GM18499 (cell line): ENCODE measurements around the gene MOB4.
"Not testable (repeated sequence)": the region's sequence is repeated elsewhere in the genome, so short reads cannot be mapped to it uniquely, and the experiment has no call there.

Experiments
- ATAC-seq: cut with Tn5 transposase; IDR thresholded peaks from one replicate; pipeline ENCODE4 v1.9.1; 2021; ENCODE audit warnings: moderate number of reproducible peaks; ENCODE audit not compliant: insufficient read depth, unreplicated experiment

The MOB4 gene

DNA sequence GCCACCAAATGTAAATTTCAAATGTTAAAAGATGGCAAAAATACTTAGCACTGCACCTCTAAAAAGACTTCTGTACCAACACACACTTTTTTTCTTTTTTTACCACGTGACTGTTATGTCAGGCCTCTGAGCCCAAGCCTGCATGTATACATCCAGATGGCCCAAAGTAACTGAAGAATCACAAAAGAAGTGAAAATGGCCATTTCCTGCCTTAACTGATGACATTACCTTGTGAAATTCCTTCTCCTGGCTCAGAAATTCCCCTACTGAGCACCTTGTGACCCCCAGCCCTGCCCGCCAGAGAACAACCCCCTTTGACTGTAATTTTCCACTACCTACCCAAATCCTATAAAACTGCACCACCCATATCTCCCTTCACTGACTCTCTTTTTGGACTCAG, 62.4 kb downstream of the MOB4 start:
- not testable (repeated sequence) for ATAC-seq

DNA sequence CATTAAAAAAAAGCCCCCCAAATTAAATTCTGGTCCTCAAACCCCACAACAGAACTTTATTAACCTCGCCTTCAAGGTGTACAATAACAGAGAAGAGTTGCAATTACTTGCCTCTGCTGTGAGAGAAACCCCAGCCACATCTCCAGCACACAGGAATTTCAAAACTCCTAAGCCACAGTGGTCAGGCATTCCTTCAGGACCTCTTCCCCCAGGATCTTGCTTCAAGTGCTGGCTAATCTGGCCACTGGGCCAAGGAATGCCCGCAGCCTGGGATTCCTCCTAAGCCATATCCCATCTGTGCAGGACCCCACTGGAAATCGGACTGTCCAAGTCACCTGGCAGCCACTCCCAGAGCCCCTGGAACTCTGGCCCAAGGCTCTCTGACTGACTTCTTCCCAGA, 64.3 kb downstream of the MOB4 start:
- not testable (repeated sequence) for ATAC-seq

DNA sequence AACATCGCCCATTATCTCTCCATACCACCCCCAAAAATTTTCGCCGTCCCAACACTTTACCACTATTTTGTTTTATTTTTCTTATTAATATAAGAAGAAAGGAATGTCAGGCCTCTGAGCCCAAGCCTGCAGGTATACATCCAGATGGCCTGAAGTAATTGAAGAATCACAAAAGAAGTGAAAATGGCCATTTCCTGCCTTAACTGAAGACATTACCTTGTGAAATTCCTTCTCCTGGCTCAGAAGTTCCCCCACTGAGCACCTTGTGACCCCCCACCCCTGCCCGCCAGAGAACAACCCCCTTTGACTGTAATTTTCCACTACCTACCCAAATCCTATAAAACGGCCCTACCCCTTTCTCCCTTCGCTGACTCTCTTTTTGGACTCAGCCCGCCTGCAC, 71.4 kb downstream of the MOB4 start:
- not testable (repeated sequence) for ATAC-seq

DNA sequence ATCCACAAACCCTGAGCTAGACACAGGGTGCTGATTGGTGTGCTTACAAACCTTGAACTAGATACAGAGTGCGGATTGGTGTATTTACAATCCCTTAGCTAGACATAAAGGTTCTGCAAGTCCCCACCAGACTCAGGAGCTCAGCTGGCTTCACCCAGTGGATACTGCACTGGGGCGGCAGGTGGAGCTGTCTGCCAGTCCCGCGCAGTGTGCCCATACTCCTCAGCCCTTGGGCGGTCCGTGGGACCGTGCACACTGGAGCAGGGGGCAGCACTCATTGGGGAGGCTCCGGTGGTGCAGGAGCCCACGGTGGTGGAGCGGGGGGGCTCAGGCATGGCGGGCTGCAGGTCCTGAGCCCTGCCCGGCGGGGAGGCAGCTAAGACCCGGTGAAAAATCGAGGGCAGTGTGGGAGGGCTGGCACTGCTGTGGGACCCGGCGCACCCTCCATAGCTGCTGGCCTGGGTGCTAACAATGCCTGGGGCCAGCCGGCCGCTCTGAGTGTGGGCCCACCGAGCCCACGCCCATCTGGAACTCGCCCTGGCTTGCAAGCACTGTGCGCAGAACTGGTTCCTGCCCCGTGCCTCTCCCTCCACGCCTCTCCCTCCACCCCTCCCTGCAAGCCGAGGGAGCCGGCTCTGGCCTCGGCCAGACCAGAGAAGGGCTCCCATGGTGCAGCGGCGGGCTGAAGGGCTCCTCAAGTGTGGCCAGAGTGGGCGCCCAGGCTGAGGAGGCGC, 75.6 kb downstream of the MOB4 start:
- ATAC-seq: no peak

DNA sequence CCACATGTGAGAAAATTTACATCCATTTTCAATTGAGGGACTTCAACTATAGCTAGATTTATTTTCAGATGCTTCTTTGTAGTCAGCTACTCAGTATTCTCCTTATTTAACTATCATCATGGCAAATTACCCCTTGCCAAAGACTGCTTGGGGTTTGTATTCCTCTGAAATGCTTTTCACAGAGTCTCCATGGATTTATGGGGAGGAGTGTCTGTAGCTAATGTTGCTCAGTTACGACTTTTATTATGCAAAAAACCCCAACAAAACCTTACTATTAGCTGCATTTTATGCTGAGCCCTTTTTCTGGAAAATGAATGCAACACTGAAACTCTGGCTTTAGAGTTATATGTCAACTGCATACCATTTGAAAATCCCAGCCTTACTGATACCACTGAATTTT, 80.9 kb downstream of the MOB4 start:
- no peak for ATAC-seq

DNA sequence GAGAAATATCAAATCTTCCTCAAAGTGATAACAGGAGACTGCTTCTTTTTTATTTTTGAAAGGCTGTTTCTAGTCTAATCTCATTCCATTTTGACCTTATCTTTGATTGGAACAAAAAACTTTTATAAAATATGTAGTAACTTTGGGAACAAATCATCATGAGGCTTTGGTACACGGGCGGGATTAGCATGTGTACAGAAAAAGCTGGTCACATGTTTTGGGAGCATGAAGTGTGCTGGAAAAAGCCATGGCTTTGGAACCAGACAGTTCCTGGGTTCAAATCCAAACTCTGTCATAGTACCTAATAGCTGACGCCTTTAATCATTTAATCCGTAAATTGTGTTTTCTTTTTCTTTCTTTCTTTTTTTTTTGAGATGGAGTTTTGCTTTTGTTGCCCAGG, 81.3 kb downstream of the MOB4 start:
- ATAC-seq: no peak

DNA sequence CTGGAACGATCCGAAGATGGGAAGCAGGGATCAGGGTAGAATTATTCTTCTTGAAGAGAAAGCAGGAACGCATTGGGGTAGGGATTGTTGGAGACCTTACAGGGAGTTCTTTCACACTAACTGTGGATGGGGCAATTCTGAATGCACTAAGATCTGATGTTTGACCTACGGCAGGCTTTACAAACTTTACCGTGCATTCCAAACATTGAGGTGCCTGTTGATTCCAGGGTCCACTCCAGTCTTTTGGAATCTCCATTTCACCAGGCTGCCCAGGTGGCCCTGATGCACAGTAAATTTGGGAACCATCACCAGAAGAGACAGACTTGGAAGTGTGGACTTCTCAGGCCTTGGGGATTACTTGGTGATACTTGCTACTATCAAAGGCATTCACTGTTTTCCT, 82.6 kb downstream of the MOB4 start:
- ATAC-seq: no peak

DNA sequence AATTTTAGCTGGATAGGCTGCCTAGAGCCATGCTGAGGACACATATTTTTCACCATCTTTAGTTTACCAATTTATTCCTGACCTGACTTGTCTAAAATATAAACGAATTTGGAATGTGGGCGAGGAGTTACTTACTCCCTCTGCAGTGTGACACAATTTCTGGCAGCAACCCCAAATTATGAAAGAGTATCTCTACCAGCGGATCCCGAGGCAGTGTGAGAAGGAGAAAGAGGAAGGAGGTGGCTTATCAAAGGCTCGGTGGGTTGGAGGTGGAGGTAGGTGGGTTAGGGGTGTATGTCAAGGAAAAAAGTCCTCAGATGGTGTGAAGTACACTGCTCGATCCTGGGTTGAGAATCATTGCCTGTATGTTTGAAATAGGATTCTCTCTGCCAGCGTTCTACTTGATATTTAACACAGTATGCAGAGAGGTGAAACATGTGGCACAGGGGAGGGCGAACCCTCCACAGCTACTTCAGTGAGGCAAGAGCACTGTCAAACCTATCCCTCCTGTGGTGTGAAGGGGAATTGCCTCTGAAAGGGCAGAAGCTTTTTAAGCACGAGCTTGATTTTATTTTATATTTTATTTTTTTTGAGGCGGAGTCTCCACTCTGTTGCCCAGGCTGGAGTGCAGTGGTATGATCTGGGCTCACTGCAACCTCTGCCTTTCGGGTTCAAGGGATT, 83.6 kb downstream of the MOB4 start:
- peak; percentile 64 for ATAC-seq

DNA sequence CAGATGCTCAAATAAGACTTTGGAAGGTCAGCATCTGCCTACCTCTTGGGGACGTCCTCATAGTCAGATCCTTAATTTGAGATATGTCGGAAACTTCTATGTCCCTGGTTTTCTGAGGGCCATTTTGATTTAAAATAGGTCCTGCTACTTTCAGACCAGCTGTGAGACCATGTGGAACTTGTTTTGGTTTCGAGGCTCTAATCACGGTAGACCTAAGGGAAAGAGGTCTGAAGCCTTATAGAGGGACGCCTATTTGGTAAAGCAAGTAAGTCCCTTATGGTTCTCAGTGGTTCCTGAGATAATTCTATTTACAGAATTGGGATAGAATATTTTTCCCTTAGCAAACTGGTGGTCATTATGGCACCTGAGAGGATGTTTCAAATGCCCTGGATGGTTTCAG, 84.4 kb downstream of the MOB4 start:
- ATAC-seq: no peak

DNA sequence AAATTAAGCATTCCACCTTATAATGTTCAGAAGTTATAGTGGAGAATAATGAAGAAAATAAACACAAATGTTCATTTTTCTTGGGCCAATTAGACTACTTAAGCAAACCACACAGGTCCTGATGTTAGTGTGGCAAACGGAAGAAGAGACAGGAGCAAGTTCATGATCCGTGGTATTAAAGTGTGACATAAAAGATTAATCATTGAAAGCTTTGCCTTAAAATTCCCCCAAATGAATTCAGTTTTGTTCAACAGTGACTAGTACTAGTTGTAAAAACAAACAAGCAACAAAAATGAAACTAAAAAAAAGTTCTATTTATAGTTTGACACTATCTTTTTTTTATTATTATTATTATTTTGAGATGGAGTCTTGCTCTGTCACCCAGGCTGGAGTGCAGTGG, 85.9 kb downstream of the MOB4 start:
- ATAC-seq: no peak
